GM18951 (cell line): ENCODE data around the gene R3HDM4.
"Not testable (repeated sequence)": the region's sequence is repeated elsewhere in the genome, so short reads cannot be mapped to it uniquely, and the experiment has no call there.

Experiments
- POLR2A ChIP-seq: IDR thresholded peaks from 4 replicates; pipeline ENCODE4 v1.6.1; 2011; ENCODE audit warnings: mild to moderate bottlenecking; ENCODE audit not compliant: insufficient read length, insufficient read depth; ENCODE audit errors: extremely low read depth
- in situ Hi-C: fragments of 300-500 bp; cut with MboI; formaldehyde crosslinking; loops from one replicate; pipeline ENCODE4 v1.12.0; 2022; ENCODE audit warnings: low sequenced_read_pairs, mixed read lengths, inconsistent platforms; ENCODE audit not compliant: unreplicated experiment

The R3HDM4 gene

DNA sequence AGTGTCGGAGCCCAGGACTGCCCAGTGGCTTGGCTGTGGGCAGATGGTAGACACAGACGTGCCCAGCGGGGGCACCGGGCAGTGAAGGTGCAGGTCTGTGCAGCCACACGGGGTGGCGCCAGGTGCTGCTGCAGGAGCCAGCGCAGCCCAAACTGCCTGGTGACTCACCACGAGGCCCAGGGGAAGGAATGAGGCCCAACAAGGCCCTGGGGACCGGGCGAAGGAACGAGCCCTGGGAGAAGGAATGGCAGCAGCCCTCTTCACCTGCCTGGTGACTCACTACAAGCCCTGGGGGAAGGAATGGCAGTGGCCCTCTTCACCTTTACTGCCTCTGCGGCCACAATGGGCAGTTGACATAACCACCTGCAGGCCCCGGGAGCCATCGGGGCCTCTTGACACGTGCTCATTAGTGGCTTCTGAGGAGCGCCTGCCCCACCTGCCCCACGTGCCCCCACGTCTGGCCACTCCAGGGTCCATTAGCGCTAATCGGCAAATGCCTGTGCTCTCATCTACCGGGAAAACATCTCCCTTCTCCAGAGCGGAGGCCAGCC, 29.3 kb downstream of the R3HDM4 start:
- no peak for TF ChIP-seq POLR2A
- in situ Hi-C loops, result no loop called here

DNA sequence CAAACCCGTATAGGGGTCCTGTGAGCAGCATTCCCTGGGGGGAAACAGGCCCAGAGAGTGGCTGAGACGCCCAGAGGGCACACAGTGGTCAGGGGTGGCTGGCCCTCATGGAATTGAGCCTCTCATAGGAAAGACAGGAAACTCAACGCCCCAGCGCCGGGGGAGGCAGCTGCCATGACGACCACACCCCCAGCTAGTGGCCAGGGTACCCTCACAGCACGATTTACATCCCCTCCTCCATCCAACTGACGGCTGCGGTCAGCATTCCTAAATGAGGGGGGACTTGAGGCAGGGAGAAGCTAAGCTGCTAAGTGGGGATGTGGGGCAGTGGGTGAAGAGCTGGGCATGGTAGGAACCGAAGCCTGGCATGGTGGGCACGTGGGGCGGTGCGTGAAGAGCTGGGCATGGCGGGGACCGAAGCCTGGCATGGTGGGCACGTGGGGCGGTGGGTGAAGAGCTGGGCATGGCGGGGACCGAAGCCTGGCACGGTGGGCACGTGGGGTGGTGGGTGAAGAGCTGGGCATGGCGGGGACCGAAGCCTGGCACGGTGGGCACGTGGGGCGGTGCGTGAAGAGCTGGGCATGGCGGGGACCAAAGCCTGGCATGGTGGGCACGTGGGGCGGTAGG, 30.0 kb downstream of the R3HDM4 start:
- no peak for TF ChIP-seq POLR2A
- in situ Hi-C loops, result no loop called here

DNA sequence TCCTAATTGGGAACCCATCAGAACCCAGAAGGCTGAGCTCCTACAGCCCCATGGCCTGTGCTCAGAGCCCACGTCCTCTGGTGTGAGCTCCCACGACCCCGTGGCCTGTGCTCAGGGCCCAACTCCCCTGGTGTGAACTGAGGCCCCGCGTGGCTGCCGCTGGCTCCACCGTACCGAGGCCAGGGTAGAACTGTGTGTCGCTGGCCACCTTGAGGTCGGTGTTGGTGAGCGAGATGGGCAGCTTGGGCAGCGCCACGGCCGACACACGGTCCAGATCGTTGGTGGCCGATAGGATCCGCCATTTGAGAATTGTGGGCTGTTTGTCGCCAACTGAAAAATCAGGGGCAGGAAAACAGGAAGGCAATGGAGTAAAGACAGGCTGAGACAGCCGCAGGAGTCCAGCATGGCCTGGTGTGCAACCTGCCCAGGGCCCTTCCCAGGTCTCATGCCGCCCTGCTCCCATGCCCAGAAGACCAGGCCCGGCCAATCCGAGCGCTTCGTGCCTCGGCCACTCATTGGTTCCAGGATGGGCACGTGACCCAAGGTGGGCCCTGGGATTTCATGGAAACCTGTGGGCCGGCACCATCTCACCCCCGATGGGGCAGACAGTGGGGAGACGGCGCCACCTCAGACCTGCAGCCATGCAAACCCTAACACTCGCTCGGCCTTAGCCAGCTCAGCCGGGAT, 31.5 kb downstream of the R3HDM4 start:
- in situ Hi-C loops, result no loop called here
- no peak for TF ChIP-seq POLR2A

DNA sequence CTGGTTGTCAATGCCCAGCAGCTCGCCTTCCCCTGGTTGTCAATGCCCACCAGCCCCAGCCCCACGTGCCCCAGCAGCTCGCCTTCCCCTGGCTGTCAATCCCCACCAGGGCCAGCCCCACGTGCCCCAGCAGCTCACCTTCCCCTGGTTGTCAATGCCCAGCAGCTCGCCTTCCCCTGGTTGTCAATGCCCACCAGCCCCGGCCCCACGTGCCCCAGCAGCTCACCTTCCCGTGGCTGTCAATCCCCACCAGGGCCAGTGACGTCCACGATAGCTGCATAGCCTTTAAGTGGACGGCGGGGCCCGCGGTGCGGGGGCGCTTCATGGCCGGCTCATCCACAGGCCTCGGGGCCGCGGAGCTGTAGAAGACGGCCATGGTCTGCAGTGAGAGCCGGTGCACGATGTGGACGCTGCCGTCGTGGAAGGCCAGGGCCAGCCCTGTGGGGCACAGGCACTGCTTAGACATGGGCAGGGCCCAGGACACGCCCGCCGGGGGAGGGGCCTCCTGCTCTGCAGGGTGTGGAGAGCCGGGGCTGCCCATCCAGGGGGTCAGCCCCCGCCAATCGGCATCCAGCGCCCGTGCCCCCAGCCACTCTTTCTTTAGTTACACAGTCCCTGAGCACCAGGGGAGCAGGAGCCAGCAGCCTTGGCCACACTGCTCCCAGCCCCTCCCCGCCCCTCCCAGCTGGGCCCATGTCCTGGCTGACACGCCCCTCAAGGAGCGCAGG, 33.1 kb downstream of the R3HDM4 start:
- in situ Hi-C loops, result no loop called here
- no peak for TF ChIP-seq POLR2A

DNA sequence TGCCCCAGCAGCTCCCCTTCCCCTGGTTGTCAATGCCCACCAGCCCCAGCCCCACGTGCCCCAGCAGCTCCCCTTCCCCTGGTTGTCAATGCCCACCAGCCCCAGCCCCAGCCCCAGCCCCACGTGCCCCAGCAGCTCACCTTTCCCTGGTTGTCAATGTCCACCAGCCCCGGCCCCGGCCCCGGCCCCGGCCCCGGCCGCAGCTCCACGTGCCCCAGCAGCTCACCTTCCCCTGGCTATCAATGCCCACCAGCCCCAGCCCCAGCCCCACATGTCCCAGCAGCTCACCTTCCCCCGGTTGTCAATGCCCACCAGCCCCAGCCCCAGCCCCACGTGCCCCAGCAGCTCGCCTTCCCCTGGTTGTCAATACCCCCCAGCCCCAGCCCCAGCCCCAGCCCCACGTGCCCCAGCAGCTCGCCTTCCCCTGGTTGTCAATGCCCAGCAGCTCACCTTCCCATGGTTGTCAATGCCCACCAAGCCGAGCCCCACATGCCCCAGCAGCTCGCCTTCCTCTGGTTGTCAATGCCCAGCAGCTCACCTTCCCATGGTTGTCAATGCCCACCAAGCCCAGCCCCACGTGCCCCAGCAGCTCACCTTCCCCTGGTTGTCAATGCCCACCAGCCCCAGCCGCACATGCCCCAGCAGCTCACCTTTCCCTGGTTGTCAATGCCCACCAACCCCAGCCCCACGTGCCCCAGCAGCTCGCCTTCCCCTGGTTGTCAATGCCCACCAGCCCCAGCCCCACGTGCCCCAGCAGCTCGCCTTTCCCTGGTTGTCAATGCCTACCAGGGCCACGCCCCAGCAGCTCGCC, 34.1 kb downstream of the R3HDM4 start:
- in situ Hi-C loops, result not testable (repeated sequence)

DNA sequence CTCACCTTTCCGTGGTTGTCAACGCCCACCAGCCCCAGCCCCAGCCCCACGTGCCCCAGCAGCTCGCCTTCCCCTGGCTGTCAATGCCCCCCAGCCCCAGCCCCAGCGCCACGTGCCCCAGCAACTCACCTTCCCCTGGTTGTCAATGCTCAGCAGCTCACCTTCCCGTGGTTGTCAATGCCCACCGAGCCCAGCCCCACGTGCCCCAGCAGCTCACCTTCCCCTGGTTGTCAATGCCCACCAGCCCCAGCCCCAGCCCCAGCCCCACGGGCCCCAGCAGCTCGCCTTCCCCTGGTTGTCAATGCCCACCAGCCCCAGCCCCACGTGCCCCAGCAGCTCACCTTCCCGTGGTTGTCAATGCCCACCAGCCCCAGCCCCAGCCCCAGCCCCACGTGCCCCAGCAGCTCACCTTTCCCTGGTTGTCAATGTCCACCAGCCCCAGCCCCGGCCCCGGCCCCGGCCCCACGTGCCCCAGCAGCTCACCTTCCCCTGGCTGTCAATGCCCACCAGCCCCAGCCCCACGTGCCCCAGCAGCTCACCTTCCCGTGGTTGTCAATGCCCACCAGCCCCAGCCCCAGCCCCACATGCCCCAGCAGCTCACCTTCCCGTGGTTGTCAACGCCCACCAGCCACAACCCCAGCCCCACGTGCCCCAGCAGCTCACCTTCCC, 34.9 kb downstream of the R3HDM4 start:
- in situ Hi-C loops, result not testable (repeated sequence)

DNA sequence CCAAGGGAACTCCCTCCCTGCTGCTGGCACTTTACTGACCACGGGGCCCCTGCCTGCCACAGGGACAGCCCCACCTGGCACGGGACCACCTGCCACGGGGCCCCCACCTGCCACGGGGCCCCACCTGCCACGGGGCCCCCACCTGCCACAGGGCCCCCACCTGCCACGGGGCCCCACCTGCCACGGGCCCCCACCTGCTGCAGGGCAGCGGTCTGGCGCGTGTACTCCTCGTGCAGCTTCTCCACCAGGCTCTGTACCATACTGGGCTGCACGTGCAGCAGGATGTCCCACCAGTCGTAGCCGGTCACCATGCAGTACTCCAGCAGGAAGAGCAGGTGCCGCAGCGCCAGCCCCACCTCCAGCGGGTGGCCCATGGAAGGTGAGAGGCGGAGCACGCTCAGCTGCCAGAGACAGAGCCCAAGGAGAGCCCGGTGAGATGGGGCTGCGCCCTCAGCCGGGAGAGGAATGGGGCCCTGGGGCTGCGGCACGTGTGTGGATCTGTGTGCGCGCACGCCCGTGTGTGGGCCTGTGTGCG, 36.2 kb downstream of the R3HDM4 start:
- in situ Hi-C loops, result no loop called here
- no peak for TF ChIP-seq POLR2A

DNA sequence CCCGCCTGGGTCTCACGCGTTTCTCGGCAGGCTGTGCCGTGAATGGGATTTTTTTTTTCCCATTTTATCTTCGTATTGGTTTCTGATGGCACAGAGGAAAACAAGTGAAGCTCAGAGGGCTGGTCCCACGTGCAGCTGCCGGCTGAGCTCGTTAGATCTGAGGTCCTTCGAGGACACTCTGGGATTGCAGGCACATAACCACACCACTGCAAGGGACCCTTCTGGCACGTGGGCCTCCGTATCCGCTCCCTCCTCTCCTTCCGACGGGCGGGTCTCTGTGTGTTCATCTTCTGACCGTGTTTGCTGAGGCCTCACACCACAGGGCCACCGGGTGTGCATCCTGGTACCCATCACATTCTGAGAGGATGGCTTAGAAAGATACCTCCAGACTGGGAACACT, 36.9 kb downstream of the R3HDM4 start:
- in situ Hi-C loops, result no loop called here

DNA sequence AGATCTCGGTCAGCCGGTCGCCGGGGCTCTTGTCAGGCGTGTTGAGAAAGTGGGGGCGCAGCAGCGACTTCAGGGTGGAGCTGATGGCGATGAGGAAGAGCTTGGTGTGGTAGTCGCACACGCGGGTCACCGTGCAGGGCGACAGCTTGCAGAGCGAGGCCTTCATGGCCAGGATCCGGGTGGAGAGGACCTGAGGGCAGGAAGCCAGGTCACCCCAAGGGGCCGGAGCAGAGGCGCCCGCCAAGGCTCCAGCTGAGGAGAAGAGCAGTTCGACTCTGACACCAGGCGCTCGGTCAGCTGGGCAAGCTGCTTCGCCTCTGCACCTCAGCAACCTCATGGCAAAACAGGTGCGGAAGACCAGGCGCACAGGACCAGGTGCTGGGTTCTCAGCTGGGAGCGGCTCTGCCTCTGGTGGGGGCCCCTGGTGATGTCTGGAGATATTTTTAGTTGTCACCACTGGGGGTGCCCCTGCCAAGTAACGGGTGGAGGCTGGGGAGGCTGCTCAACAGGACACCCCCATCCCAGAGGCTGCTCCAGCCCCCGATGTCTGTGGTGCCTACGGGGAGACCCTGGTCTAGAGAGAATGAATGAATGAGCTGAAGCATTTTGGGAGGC, 37.6 kb downstream of the R3HDM4 start:
- no peak for TF ChIP-seq POLR2A
- in situ Hi-C loops, result no loop called here

More for the DNA sequence above, 36.9 kb downstream of the R3HDM4 start:
- TF ChIP-seq POLR2A, result no peak

DNA sequence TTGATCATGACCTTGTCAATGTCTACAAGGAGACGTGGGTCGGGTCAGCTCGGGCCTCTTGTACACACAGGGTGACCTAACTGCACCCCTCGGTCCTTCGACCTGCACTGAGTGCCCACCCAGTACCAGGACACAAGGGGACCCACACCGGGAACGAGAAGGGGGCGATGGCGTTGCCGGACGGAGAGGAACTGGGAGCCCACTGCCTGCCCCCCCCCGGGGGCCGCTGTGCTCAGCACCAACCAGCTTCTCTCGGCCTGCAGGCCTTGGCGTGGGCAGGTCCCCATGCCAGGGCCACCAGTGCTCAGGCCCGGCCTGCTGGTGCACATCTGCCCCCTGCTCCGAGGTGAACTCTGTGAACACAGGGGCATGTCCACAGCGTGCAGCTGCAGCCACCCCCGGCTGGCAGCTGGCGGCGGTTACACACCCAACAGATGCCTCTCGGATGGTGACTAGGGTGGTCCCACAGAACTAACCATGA, 39.4 kb downstream of the R3HDM4 start:
- in situ Hi-C loops, result no loop called here
- TF ChIP-seq POLR2A, result no peak

DNA sequence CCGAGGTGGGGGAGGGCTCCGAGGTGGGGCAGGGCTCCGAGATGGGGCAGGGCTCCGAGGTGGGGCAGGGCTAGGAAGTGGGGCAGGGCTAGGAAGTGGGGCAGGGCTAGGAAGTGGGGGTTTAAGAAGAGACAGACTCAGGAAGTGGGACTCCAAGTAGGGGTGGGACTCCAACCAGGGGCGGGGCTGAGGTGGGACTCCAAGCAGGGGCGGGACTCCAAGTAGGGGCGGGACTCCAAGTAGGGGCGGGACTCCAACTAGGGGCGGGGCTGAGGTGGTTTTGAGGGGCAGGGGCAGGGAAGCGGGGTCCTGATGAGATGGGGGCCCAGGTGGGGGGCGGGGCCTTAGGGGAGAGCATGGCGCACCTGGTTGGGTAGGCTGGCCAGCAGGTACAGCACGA, 39.9 kb downstream of the R3HDM4 start:
- in situ Hi-C loops, result no loop called here
- no peak for TF ChIP-seq POLR2A
